Gastroesophageal sphincter (tissue), 4 donors: ENCODE data around the gene VMP1. TPM values are rescaled to one million over a fixed set of nuclear protein-coding genes. Genes with fewer than 3 reads are reported as not detected.

ENCODE experiments used
- ATAC-seq: fragments of 150-250 bp; one replicate; pipeline ENCODE4 v1.9.1; 2016; ENCODE audit warnings: mild to moderate bottlenecking, moderate library complexity
- H3K27ac ChIP-seq, 4 donors: fragments of 200-600 bp; sonication (generic) in 3 of 4; 1 replicate in 3 of 4; 2 replicates in 1 of 4; pipeline ENCODE4 v1.5.1; 2016 to 2019
- H3K27me3 ChIP-seq: fragments of 200-600 bp; sonication (generic); one replicate; pipeline ENCODE4 v1.5.1; 2019
- H3K36me3 ChIP-seq, 2 donors: fragments of 200-600 bp; sonication (generic); one replicate each; pipeline ENCODE4 v1.5.1; 2019; ENCODE audit warnings: control low read depth in 1 of 2
- H3K4me1 ChIP-seq, 3 donors: fragments of 200-600 bp; sonication (generic); 1 replicate in 2 of 3; 2 replicates in 1 of 3; pipeline ENCODE4 v1.5.1; 2016 to 2019; ENCODE audit warnings: control low read depth in 2 of 3
- H3K4me3 ChIP-seq, 2 donors: fragments of 200-600 bp; sonication (generic); one replicate each; pipeline ENCODE4 v1.5.1; 2019; ENCODE audit warnings: mild to moderate bottlenecking in 1 of 2, moderate library complexity in 1 of 2
- H3K9me3 ChIP-seq, 3 donors: fragments of 200-600 bp; sonication (generic); one replicate each; pipeline ENCODE4 v1.5.1; 2017 to 2019; ENCODE audit warnings: control low read depth in 2 of 3
- CTCF ChIP-seq, 4 experiments: fragments of 200-600 bp in 2 of 4; fragments of 450-650 bp in 2 of 4; sonication (generic) in 1 of 4; IDR thresholded peaks; one replicate each; pipeline ENCODE4 v1.5.1; 2017 to 2019; ENCODE audit warnings: antibody characterized with exemption in 4 of 4, mild to moderate bottlenecking in 2 of 4, moderate library complexity in 2 of 4
- EP300 ChIP-seq: sonication (generic); formaldehyde crosslinking; IDR thresholded peaks from one replicate; pipeline ENCODE4 v1.6.1; 2017; ENCODE audit warnings: antibody characterized with exemption, mild to moderate bottlenecking
- POLR2A ChIP-seq, 2 donors: fragments of 450-650 bp; IDR thresholded peaks; one replicate each; pipeline ENCODE4 v1.6.1; 2017; ENCODE audit warnings: antibody characterized with exemption in 2 of 2, mild to moderate bottlenecking in 2 of 2, moderate library complexity in 1 of 2
- POLR2AphosphoS5 ChIP-seq: sonication (generic); formaldehyde crosslinking; IDR thresholded peaks from one replicate; pipeline ENCODE4 v1.6.1; 2017; ENCODE audit warnings: antibody characterized with exemption
- WGBS, 2 donors: methylation state at CpG; one replicate each; pipeline ENCODE4 v1.1.5; 2018; ENCODE audit warnings: low coverage in 1 of 2; 5-methylcytosine and 5-hydroxymethylcytosine counted together
- total RNA-seq, 4 donors: library from RNA; depleted of rRNA; stranded (reverse); fragments of >200 nt; gene quantifications; one replicate each; pipeline ENCODE4 v1.1.0, GENCODE V29; 2016

VMP1 gene
- total RNA-seq, 4 donors from 2014 or later: 50.8 to 175 (median 85.0) TPM

GRCh38 chr17:59837308-59838051, 130.0 kb downstream of the VMP1 start:
- H3K36me3 ChIP-seq: peaks cover 0 to 13% of the 10 kb centered on the region in 2 donors
- 0 to 2% methylated on average over 5 to 7 of the region's 8 CpGs for WGBS, 2 donors
- TF ChIP-seq POLR2A (IDR thresholded peaks at IDR 0.05): peak; percentile 57 to 75
- TF ChIP-seq EP300: peak; percentile 71
- peak; percentile 99 for TF ChIP-seq POLR2AphosphoS5
- TF ChIP-seq CTCF (IDR thresholded peaks at IDR 0.05): peak in 1 of 4 experiments; percentile 8
- peak overlapping the region; percentile 90 to 100 (median 94) for H3K27ac ChIP-seq
- H3K27me3 ChIP-seq: no peaks in the 10 kb centered on the region
- peaks cover 0 to 51% (median 6%) of the 10 kb centered on the region in 3 donors for H3K4me1 ChIP-seq
- H3K9me3 ChIP-seq: no peaks in the 10 kb centered on the region
- ATAC-seq: peak; percentile 97
- peak overlapping the region; percentile 60 to 96 for H3K4me3 ChIP-seq

DNA sequence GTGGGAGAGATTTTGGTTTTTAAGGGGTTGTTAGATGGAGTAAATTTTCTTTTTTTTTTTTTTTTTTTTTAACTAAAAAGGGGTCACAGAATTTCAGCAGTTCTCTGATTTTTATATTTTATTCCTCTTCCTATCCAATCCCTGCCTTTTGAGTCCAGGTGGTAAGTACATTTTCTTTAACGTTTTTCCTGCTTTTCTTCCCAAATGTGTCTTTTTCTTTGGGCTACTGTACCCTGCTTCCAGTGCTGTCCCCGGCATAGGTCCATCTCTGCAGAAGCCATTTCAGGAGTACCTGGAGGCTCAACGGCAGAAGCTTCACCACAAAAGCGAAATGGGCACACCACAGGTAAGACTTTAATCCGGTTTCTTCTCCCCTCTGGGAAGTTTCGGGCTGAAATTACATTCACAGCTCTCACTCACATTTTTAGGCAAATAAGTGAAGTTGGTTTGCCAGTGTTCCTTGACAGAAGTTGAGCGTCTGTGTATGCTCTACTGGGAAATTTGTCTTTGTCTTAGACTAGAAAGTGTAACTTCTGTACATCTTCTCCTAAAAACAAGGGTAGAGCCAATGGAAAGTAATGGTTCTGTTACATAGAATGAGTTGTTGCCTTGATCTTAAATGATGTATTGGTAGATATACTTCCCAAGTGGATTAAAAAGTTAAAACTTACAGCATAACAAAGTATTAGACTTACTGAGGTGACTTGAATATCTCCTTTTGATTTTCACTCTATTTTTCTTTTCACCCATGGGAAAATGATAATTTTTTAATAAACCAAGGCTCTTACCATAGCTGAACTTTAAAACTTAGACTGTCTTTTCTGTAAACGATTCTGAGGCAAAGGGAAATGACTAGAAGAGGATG, 130.8 kb downstream of the VMP1 start:
- Histone ChIP-seq H3K27ac (peak overlapping the region; percentile 90 to 100 (median 94)), H3K4me3 (peak overlapping the region; percentile 60 to 96), H3K4me1 (peaks cover 0 to 59% (median 6%) of the 10 kb centered on the region in 3 donors), H3K9me3 (no peaks in the 10 kb centered on the region), H3K27me3 (no peaks in the 10 kb centered on the region), H3K36me3 (peaks cover 0 to 14% of the 10 kb centered on the region in 2 donors)
- WGBS, 2 donors: 2 to 7% methylated on average over 6 to 7 of the region's 8 CpGs
- no peak for ATAC-seq
- TF ChIP-seq CTCF (IDR thresholded peaks at IDR 0.05): no peak
- no peak for TF ChIP-seq EP300
- no peak for TF ChIP-seq POLR2A (IDR thresholded peaks at IDR 0.05)
- no peak for TF ChIP-seq POLR2AphosphoS5

DNA sequence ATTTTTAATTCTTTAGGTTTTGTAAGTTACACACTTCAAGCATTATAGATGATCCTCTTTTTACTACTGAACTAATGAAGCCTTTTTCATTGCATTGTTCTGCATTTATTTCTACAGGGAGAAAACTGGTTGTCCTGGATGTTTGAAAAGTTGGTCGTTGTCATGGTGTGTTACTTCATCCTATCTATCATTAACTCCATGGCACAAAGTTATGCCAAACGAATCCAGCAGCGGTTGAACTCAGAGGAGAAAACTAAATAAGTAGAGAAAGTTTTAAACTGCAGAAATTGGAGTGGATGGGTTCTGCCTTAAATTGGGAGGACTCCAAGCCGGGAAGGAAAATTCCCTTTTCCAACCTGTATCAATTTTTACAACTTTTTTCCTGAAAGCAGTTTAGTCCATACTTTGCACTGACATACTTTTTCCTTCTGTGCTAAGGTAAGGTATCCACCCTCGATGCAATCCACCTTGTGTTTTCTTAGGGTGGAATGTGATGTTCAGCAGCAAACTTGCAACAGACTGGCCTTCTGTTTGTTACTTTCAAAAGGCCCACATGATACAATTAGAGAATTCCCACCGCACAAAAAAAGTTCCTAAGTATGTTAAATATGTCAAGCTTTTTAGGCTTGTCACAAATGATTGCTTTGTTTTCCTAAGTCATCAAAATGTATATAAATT, 132.3 kb downstream of the VMP1 start:
- peaks cover 0 to 70% (median 6%) of the 10 kb centered on the region in 3 donors for H3K4me1 ChIP-seq
- 12 to 20% methylated on average over 3 to 6 of the region's 6 CpGs for WGBS, 2 donors
- ATAC-seq: no peak
- peaks cover 0 to 14% of the 10 kb centered on the region in 2 donors for H3K36me3 ChIP-seq
- TF ChIP-seq POLR2A (IDR thresholded peaks at IDR 0.05) (peak in 1 of 2 donors; percentile 34), EP300 (no peak), POLR2AphosphoS5 (peak; percentile 3)
- no peaks in the 10 kb centered on the region for H3K9me3 ChIP-seq
- H3K4me3 ChIP-seq: peak overlapping the region; percentile 60 to 96
- no peaks in the 10 kb centered on the region for H3K27me3 ChIP-seq
- peak overlapping the region; percentile 90 to 100 (median 94) for H3K27ac ChIP-seq

DNA sequence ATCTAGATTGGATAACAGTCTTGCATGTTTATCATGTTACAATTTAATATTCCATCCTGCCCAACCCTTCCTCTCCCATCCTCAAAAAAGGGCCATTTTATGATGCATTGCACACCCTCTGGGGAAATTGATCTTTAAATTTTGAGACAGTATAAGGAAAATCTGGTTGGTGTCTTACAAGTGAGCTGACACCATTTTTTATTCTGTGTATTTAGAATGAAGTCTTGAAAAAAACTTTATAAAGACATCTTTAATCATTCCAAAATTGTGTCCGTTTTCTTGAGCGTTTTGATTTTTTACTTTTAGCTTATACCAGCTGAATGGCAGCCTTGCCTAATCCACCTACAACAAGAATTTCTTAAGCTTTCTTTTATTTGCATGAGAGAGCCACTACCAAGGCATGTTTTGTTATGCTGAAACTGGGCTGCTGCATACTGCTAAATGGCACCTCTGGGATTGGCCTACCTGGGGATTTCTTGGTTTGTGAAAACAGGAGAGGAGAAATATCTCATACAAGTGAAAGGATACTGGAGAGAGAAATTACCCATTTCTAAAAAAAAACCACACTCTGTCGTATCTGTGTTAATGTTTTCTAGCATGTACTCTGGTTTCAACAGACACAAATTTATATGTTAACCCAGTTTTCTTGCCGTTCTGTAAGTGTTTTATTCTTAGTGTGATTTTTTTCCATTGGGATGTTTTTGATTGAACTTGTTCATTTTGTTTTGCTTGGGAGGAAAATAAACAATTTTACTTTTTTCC, 133.1 kb downstream of the VMP1 start:
- ATAC-seq: no peak
- peaks cover 0 to 14% of the 10 kb centered on the region in 2 donors for H3K36me3 ChIP-seq
- WGBS, 2 donors: 5 to 17% methylated on average over 4 of the region's 4 CpGs
- H3K27ac ChIP-seq: peak overlapping the region; percentile 90 to 100 (median 94)
- peak overlapping the region; percentile 60 to 96 for H3K4me3 ChIP-seq
- H3K4me1 ChIP-seq: peaks cover under 1 to 78% (median 7%) of the 10 kb centered on the region in 3 donors
- no peak for TF ChIP-seq POLR2A (IDR thresholded peaks at IDR 0.05)
- TF ChIP-seq POLR2AphosphoS5: no peak
- TF ChIP-seq EP300: no peak
- TF ChIP-seq CTCF (IDR thresholded peaks at IDR 0.05): no peak
- H3K9me3 ChIP-seq: no peaks in the 10 kb centered on the region
- no peaks in the 10 kb centered on the region for H3K27me3 ChIP-seq
